B cell (primary cell): ENCODE results near the gene U2AF1. TPM values are rescaled to one million over a fixed set of nuclear protein-coding genes. Genes with fewer than 3 reads are reported as not detected.
"Not testable (repeated sequence)": the region's sequence is repeated elsewhere in the genome, so short reads cannot be mapped to it uniquely, and the experiment has no call there.

Experiments used
- ATAC-seq: fragments of 200-7000 bp; cut with Tn5 transposase; one replicate; pipeline ENCODE4 v1.10.0; 2021; ENCODE audit warnings: low read depth, mild to moderate bottlenecking, moderate number of reproducible peaks, moderate library complexity
- CTCF ChIA-PET: fragments of 350-600 bp; sonication (Branson Sonifier 250); formaldehyde crosslinking; loops from one replicate; lab custom pipeline; 2021; ENCODE audit warnings: antibody characterized with exemption, inconsistent platforms; lab: Charles Lee
- POLR2A ChIA-PET: fragments of 350-600 bp; sonication (Branson Sonifier 250); formaldehyde crosslinking; loops from one replicate; lab custom pipeline; 2021; ENCODE audit warnings: antibody characterized with exemption; lab: Charles Lee
- DNase-seq: peaks from one replicate; pipeline ENCODE4 v3.0.0; 2013
- H2AFZ ChIP-seq: 2 replicates; pipeline ENCODE4 v1.6.1; 2012; ENCODE audit warnings: mild to moderate bottlenecking, low read depth, low read length; ENCODE audit not compliant: insufficient read depth, poor library complexity, severe bottlenecking
- H3K27ac ChIP-seq, 2 donors: 1 replicate in 1 of 2; 2 replicates in 1 of 2; pipeline ENCODE4 v1.5.1; 2012 to 2013; ENCODE audit warnings: low read length in 2 of 2, mild to moderate bottlenecking in 2 of 2, moderate library complexity in 1 of 2
- H3K27me3 ChIP-seq, 4 experiments: fragments of 200-600 bp in 1 of 4; sonication (generic) in 1 of 4; replicated peaks in 1 of 4; 1 replicate in 2 of 4; 2 replicates in 2 of 4; pipeline versions ENCODE4 v1.6.1 to v1.7.0; 2013 to 2016; ENCODE audit warnings: low read length in 3 of 4, mild to moderate bottlenecking in 2 of 4, mixed read lengths in 1 of 4, moderate library complexity in 1 of 4; ENCODE audit not compliant: insufficient read depth in 4 of 4, control insufficient read depth in 3 of 4; ENCODE audit errors: control extremely low read depth in 1 of 4
- H3K36me3 ChIP-seq, 2 experiments: replicated peaks in 1 of 2; 1 replicate in 1 of 2; 2 replicates in 1 of 2; pipeline versions ENCODE4 v1.6.1 to v1.7.1; 2013; ENCODE audit warnings: low read length in 1 of 2; ENCODE audit not compliant: insufficient read depth in 2 of 2, control insufficient read depth in 1 of 2; ENCODE audit errors: control extremely low read depth in 1 of 2, extremely low read depth in 1 of 2
- H3K4me1 ChIP-seq, 2 donors: fragments of 200-600 bp in 1 of 2; sonication (generic) in 1 of 2; 1 replicate in 1 of 2; 2 replicates in 1 of 2; pipeline versions ENCODE4 v1.5.1 to v1.6.1; 2013 to 2017; ENCODE audit warnings: low read length in 2 of 2; ENCODE audit not compliant: control insufficient read depth in 2 of 2, insufficient read depth in 2 of 2
- H3K4me2 ChIP-seq: replicated peaks from 2 replicates; pipeline ENCODE3; 2012; ENCODE audit warnings: mild to moderate bottlenecking, low read depth, low read length; ENCODE audit not compliant: poor library complexity, severe bottlenecking
- H3K4me3 ChIP-seq, 5 experiments: fragments of 200-600 bp in 1 of 5; sonication (generic) in 1 of 5; 1 replicate in 3 of 5; 2 replicates in 2 of 5; pipeline versions ENCODE4 v1.5.1 to v1.7.0; 2011 to 2016; ENCODE audit warnings: low read length in 4 of 5, mild to moderate bottlenecking in 4 of 5, low read depth in 2 of 5, control low read depth in 1 of 5, moderate library complexity in 1 of 5; ENCODE audit not compliant: insufficient read depth in 1 of 5; ENCODE audit errors: control extremely low read depth in 1 of 5, extremely low read depth in 1 of 5
- H3K79me2 ChIP-seq: fragments of 200-600 bp; sonication (generic); one replicate; pipeline ENCODE4 v1.6.0; 2016; ENCODE audit warnings: low read length; ENCODE audit not compliant: control insufficient read depth, insufficient read depth
- H3K9ac ChIP-seq: fragments of 200-600 bp; sonication (generic); 2 replicates; pipeline ENCODE4 v1.6.1; 2017; ENCODE audit warnings: mild to moderate bottlenecking, low read length, moderate library complexity
- H3K9me3 ChIP-seq, 3 donors: one replicate each; pipeline versions ENCODE4 v1.6.1 to v1.7.1; 2013; ENCODE audit warnings: low read length in 2 of 3; ENCODE audit not compliant: control insufficient read depth in 2 of 3, insufficient read depth in 1 of 3; ENCODE audit errors: control extremely low read depth in 1 of 3
- H4K20me1 ChIP-seq: 2 replicates; pipeline ENCODE4 v1.6.0; 2012; ENCODE audit warnings: mild to moderate bottlenecking, low read length; ENCODE audit not compliant: insufficient read depth, control insufficient read depth, poor library complexity, severe bottlenecking
- H3K27ac Mint-ChIP-seq: one replicate; pipeline ENCODE4 v1.8.0; 2021; ENCODE audit warnings: mixed read lengths
- H3K27me3 Mint-ChIP-seq: one replicate; pipeline ENCODE4 v1.8.0; 2021; ENCODE audit warnings: mixed read lengths
- H3K4me1 Mint-ChIP-seq: one replicate; pipeline ENCODE4 v1.8.0; 2021; ENCODE audit warnings: mixed read lengths
- H3K4me3 Mint-ChIP-seq: one replicate; pipeline ENCODE4 v1.8.0; 2021; ENCODE audit warnings: mixed read lengths
- H3K9me3 Mint-ChIP-seq: one replicate; pipeline ENCODE4 v1.8.0; 2022; ENCODE audit warnings: mixed read lengths; ENCODE audit not compliant: insufficient read depth
- WGBS: methylation state at CpG from one replicate; pipeline ENCODE4 v1.1.5; 2013; ENCODE audit warnings: missing lambda C conversion rate; ENCODE audit not compliant: insufficient coverage; 5-methylcytosine and 5-hydroxymethylcytosine counted together
- intact Hi-C: fragments of 100-400 bp; cut with micrococcal nuclease; formaldehyde crosslinking; loops from one replicate; pipeline ENCODE4 v1.10.0; 2022
- polyA plus RNA-seq: library from polyadenylated mRNA; depleted of rRNA; stranded (reverse); fragments of >200 nt; gene quantifications from 2 replicates; pipeline ENCODE4 v1.2.3, GENCODE V29; 2012
- total RNA-seq, 2 donors: library from RNA; stranded (reverse); fragments of 120-200 nt in 1 of 2; gene quantifications; 1 replicate in 1 of 2; 2 replicates in 1 of 2; pipeline versions ENCODE4 v1.2.3 to v1.2.4, GENCODE V29; 2013 to 2022

U2AF1 gene
- total and polyA plus RNA-seq, 2 donors (not counting 1 experiment from before 2014, with no cell fraction given): 70.9 to 104 TPM

- CTCF ChIA-PET, POLR2A ChIA-PET, ATAC-seq, H3K9me3 ChIP-seq, H2AFZ ChIP-seq, H3K4me3 ChIP-seq, H3K4me2 ChIP-seq, H3K9ac ChIP-seq, H3K9me3 Mint-ChIP-seq, H3K4me1 ChIP-seq, H3K27ac Mint-ChIP-seq, H4K20me1 ChIP-seq, H3K79me2 ChIP-seq, H3K4me1 Mint-ChIP-seq, H3K27me3 ChIP-seq, H3K27ac ChIP-seq, DNase-seq, H3K36me3 ChIP-seq, H3K4me3 Mint-ChIP-seq, intact Hi-C loops, H3K27me3 Mint-ChIP-seq: not testable (repeated sequence)
- no CpG with 5 or more reads among the region's 7 CpGs for WGBS
Measured at GRCh38 chr21:43130094-43130493, 22.7 kb upstream of the U2AF1 start.

- H3K4me3 Mint-ChIP-seq, DNase-seq, CTCF ChIA-PET, H3K4me1 ChIP-seq, H3K27ac Mint-ChIP-seq, H3K27ac ChIP-seq, H3K27me3 ChIP-seq, H3K9ac ChIP-seq, H3K27me3 Mint-ChIP-seq, H3K4me2 ChIP-seq, POLR2A ChIA-PET, H3K9me3 Mint-ChIP-seq, H3K79me2 ChIP-seq, H3K4me1 Mint-ChIP-seq, H3K4me3 ChIP-seq, H2AFZ ChIP-seq, ATAC-seq, H3K36me3 ChIP-seq, intact Hi-C loops, H4K20me1 ChIP-seq, H3K9me3 ChIP-seq: not testable (repeated sequence)
- WGBS: no CpG with 5 or more reads among the region's 4 CpGs
Measured at GRCh38 chr21:43115956-43116355, 8.6 kb upstream of the U2AF1 start.

GRCh38 chr21:43114483-43114882, 7.1 kb upstream of the U2AF1 start:
- H3K9me3 Mint-ChIP-seq, H3K27me3 ChIP-seq, H3K4me1 Mint-ChIP-seq, H3K27ac Mint-ChIP-seq, ATAC-seq, CTCF ChIA-PET, H3K4me3 ChIP-seq, H3K9me3 ChIP-seq, H3K36me3 ChIP-seq, H3K4me2 ChIP-seq, H3K4me3 Mint-ChIP-seq, intact Hi-C loops, H2AFZ ChIP-seq, H3K9ac ChIP-seq, H3K4me1 ChIP-seq, DNase-seq, H3K27ac ChIP-seq, POLR2A ChIA-PET, H4K20me1 ChIP-seq, H3K27me3 Mint-ChIP-seq, H3K79me2 ChIP-seq: not testable (repeated sequence)
- WGBS: no CpG with 5 or more reads among the region's 6 CpGs

GRCh38 chr21:43109006-43109405, 1.6 kb upstream of the U2AF1 start:
- H3K4me3 Mint-ChIP-seq, H3K4me1 Mint-ChIP-seq, H3K9me3 Mint-ChIP-seq, H3K27me3 ChIP-seq, H3K27ac ChIP-seq, H3K79me2 ChIP-seq, POLR2A ChIA-PET, H3K4me3 ChIP-seq, H3K27me3 Mint-ChIP-seq, DNase-seq, H3K9ac ChIP-seq, CTCF ChIA-PET, intact Hi-C loops, H3K4me2 ChIP-seq, H2AFZ ChIP-seq, ATAC-seq, H3K4me1 ChIP-seq, H4K20me1 ChIP-seq, H3K36me3 ChIP-seq, H3K9me3 ChIP-seq, H3K27ac Mint-ChIP-seq: not testable (repeated sequence)
- no CpG with 5 or more reads among the region's 7 CpGs for WGBS
